ENCODE measurements around the gene CCR5AS.
"Not testable (repeated sequence)": the region's sequence is repeated elsewhere in the genome, so short reads cannot be mapped to it uniquely, and the experiment has no call there.

Gene CCR5AS

GRCh38 chr3:46438831-46439230 is 32.0 kb upstream of the CCR5AS start:
- no peak for DNase-seq
- no peak for TF ChIP-seq GATA1 (IDR thresholded peaks at IDR 0.05; ENCODE audit: low read depth, low read length)

GRCh38 chr3:46435081-46435726 is 28.3 kb upstream of the CCR5AS start:
- TF ChIP-seq POLR2A (IDR thresholded peaks at IDR 0.05; ENCODE audit: low read length): no peak
- no peak for TF ChIP-seq GATA1 (IDR thresholded peaks at IDR 0.05; ENCODE audit: low read depth, low read length)

GRCh38 chr3:46433841-46434240 is 27.0 kb upstream of the CCR5AS start:
- TF ChIP-seq GATA1 (IDR thresholded peaks at IDR 0.05; ENCODE audit: low read depth, low read length) (no peak), POLR2A (IDR thresholded peaks at IDR 0.05; ENCODE audit: low read length) (no peak)

More at GRCh38 chr3:46435081-46435726, 28.3 kb upstream of the CCR5AS start:
- DNase-seq: peak; percentile 33 to 43

GRCh38 chr3:46433118-46433517 is 26.3 kb upstream of the CCR5AS start:
- TF ChIP-seq GATA1 (IDR thresholded peaks at IDR 0.05; ENCODE audit: low read depth, low read length): peak; percentile 87
- TF ChIP-seq POLR2A (IDR thresholded peaks at IDR 0.05; ENCODE audit: low read length): peak; percentile 52
- peak; percentile 90 to 98 for DNase-seq

More at GRCh38 chr3:46433841-46434240, 27.0 kb upstream of the CCR5AS start:
- peak; percentile 24 to 45 for DNase-seq

- DNase-seq: peak; percentile 41 to 48
Measured at GRCh38 chr3:46431905-46432304, 25.0 kb upstream of the CCR5AS start.

GRCh38 chr3:46430879-46431278 is 24.0 kb upstream of the CCR5AS start:
- DNase-seq: not testable (repeated sequence)

- TF ChIP-seq GATA1 (IDR thresholded peaks at IDR 0.05; ENCODE audit: low read depth, low read length) (no peak), POLR2A (IDR thresholded peaks at IDR 0.05; ENCODE audit: low read length) (no peak)
- no peak for DNase-seq
Measured at GRCh38 chr3:46429671-46430070, 22.8 kb upstream of the CCR5AS start.

GRCh38 chr3:46429250-46429649 is 22.4 kb upstream of the CCR5AS start:
- TF ChIP-seq GATA1 (IDR thresholded peaks at IDR 0.05; ENCODE audit: low read depth, low read length) (no peak), POLR2A (IDR thresholded peaks at IDR 0.05; ENCODE audit: low read length) (no peak)
- DNase-seq: no peak

- TF ChIP-seq POLR2A (IDR thresholded peaks at IDR 0.05; ENCODE audit: low read length) (no peak), GATA1 (IDR thresholded peaks at IDR 0.05; ENCODE audit: low read depth, low read length) (no peak)
- peak; percentile 85 to 93 for DNase-seq
Measured at GRCh38 chr3:46427916-46428833, 21.3 kb upstream of the CCR5AS start.

GRCh38 chr3:46427404-46427803 is 20.5 kb upstream of the CCR5AS start:
- peak; percentile 38 to 48 for DNase-seq

GRCh38 chr3:46426476-46426875 is 19.6 kb upstream of the CCR5AS start:
- peak; percentile 44 to 71 for DNase-seq

GRCh38 chr3:46423588-46423987 is 16.7 kb upstream of the CCR5AS start:
- no peak for TF ChIP-seq POLR2A (IDR thresholded peaks at IDR 0.05; ENCODE audit: low read length)
- TF ChIP-seq GATA1 (IDR thresholded peaks at IDR 0.05; ENCODE audit: low read depth, low read length): no peak
- DNase-seq: no peak

- TF ChIP-seq POLR2A (IDR thresholded peaks at IDR 0.05; ENCODE audit: low read length) (no peak), GATA1 (IDR thresholded peaks at IDR 0.05; ENCODE audit: low read depth, low read length) (no peak)
- peak; percentile 11 to 19 for DNase-seq
Measured at GRCh38 chr3:46422617-46423016, 15.8 kb upstream of the CCR5AS start.

- TF ChIP-seq GATA1 (IDR thresholded peaks at IDR 0.05; ENCODE audit: low read depth, low read length) (no peak), POLR2A (IDR thresholded peaks at IDR 0.05; ENCODE audit: low read length) (no peak)
- no peak for DNase-seq
Measured at GRCh38 chr3:46420931-46421330, 14.1 kb upstream of the CCR5AS start.

- no peak for DNase-seq
- TF ChIP-seq POLR2A (IDR thresholded peaks at IDR 0.05; ENCODE audit: low read length): no peak
- no peak for TF ChIP-seq GATA1 (IDR thresholded peaks at IDR 0.05; ENCODE audit: low read depth, low read length)
Measured at GRCh38 chr3:46419816-46420215, 12.9 kb upstream of the CCR5AS start.

Measured in erythroblast (primary cell).